Inflammatory macrophage treated with lipopolysaccharide for 4 hours (primary cell): ENCODE measurements around the gene TSPAN14.
A peak's percentile ranks its signal among the peaks of the same experiment; 100 is the strongest.

Experiments
- DNase-seq: peaks from one replicate; pipeline ENCODE4 v3.0.0-alpha.2; 2020

TSPAN14 gene

DNA sequence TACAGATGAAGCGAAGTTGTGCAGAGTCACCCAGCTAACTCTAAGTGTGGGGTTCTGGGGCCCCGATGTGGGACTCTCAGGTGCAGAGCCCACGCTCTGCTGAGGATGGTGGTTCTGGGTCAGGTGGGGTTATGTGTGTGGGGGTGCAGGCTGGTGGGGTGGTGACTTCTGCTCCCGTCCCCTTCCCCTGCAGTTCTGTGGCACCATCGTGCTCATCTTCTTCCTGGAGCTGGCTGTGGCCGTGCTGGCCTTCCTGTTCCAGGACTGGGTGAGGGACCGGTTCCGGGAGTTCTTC is 54.9 kb downstream of the TSPAN14 start:
- DNase-seq, result no peak

DNA sequence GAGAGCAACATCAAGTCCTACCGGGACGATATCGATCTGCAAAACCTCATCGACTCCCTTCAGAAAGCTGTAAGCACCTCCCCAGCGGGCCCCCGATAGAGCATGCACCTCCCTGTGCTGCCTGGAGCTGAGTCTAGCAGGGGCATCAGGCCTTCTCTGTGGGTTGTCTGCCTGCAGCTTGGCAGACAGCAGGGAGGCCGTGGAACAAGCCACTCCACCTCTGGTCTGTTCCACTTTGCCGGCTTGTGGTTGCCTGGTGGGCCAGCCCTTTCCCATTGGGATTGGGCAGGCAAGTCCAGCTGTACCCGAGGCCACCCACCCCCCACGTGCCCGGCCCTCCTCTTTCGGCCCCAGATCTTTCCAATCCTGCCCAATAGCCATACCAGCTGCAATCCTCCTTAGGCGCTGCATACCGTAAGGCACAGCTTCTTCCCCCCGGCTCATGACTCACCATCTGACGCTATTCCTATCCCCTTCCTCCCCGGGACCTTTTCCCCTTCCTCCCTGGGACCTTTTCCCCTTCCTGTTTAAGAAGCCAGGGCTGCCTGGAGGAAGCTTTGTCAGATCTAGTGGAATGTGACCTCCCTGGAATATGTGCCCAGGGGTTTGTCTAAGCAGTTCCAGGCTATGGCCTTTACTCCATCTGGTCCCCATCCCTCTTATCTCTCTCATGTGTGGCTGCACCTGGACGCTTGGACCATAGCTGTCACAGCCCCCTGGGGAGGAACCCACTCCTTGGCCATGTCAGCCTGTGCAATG is 55.5 kb downstream of the TSPAN14 start:
- peak; percentile 63 for DNase-seq

DNA sequence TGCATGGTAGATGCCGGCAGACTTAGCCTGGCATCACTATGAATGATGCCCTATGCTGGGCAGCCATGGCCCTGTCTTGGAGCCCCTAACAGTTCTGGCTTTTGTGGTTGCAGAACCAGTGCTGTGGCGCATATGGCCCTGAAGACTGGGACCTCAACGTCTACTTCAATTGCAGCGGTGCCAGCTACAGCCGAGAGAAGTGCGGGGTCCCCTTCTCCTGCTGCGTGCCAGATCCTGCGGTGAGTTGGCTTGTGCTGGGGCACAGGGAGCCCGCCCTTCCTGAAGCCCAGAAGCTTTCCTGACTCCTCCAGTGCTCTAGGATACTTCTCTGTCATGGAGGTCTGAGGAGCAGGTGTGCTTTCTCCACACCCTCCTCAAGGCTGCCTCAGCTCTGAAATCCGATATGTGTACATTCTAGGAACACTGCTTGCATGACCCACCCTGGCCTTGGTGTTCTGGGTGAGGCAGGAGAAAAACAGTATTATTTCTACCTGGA is 58.0 kb downstream of the TSPAN14 start:
- no peak for DNase-seq

DNA sequence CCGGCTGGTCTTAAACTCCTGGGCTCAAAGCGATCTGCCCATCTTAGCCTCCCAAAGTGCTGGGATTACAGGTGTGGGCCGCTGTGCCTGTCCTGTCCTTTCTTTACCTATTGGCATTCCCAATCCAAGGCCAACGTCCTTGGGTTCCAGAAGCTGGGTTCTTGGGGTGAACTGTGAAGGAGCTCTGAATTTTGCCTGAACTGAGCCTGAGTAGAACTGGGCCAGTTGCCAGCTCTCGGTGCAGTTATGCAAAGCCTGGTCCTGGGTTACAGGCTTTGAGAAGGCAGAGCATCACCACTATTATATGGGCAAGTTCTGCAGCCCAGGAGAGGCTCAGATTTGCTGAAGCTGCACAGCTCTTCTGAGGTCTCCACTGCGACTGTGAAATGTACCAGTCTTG is 59.0 kb downstream of the TSPAN14 start:
- no peak for DNase-seq

DNA sequence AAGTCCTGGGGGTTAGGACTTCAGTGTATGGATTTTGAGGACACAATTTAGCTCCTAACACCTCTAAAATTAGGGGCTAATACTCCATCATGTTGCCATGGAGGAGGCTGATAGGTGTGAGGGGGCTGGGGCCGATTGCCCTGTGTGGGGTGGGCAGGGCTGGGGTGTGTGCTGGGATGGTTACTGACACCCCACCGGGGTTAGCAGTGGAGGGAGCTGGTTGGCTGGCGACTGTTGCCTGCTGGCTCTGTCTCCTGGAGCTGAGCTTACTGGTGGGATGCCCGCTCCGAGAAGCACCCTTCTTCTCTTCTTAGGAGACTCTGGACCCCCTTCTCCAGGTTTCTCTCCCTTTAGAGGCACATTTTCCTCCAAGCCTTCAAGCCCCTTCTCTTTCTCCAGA is 61.4 kb downstream of the TSPAN14 start:
- no peak for DNase-seq

DNA sequence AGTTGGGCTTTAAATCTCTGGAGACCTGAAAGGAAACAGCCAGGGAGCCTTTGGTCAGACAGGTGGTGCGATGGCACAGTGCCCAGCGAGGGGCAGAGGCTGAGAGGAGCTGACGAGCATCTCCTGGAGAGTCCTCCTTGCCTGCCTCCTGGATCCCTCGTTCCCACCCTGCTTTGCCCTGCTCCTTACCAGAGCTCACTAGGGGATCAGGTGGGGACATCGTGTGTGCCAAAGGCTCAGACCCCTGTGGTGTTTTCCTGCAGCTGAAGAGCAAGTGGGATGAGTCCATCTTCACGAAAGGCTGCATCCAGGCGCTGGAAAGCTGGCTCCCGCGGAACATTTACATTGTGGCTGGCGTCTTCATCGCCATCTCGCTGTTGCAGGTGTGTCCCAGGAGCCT is 61.8 kb downstream of the TSPAN14 start:
- DNase-seq, result no peak

DNA sequence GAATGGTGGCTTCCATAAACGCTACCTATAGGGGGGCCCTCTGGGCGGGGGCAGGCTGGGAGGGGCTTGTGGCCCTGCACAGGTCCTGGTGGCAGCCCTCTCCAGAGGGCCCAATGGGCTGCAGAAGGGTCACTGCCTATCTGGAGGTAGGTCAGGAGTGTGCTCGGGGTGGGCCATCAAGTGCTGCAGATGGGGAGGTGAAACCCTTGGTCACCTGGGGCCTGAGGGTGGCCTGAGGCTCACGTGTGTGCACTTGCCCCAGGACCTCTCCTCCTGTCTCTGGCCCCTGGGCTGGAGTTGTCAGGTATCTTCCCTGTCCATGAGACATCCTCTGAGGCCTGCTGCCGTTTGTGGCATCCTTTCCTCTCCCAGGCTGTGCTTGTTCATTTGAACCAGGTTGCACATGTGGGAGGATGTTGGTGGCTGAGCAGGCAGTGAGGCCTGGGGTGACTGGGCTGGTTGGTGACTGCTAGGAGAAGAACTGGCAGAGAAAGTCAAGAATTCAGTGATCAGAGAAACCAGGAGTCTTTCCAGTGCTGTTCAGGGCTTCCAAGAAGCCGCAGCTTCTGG is 62.5 kb downstream of the TSPAN14 start:
- DNase-seq, result no peak

DNA sequence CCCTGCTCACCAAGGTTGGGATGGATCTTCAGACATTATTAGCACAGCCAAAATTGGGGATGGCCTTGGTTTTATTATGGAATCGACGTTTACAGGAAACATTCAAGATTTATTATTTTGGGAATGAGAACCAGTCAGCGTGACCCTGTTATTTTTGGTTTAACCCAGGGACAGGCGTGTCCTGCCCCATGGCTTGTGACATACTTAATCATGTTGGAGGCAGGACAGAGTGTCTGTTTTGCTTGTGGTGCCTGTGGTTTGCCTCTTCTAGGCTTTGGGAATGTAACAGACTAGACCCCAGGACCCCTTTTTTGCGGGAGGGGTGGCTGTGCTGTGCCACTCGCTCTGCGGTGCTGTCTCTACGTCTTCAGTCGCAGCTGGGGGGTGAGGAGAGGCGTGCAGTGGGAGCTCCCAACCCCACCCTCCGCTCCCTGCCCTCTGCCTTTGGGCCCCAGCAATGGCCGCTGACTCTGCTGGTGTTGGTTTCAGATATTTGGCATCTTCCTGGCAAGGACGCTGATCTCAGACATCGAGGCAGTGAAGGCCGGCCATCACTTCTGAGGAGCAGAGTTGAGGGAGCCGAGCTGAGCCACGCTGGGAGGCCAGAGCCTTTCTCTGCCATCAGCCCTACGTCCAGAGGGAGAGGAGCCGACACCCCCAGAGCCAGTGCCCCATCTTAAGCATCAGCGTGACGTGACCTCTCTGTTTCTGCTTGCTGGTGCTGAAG is 63.5 kb downstream of the TSPAN14 start:
- no peak for DNase-seq

DNA sequence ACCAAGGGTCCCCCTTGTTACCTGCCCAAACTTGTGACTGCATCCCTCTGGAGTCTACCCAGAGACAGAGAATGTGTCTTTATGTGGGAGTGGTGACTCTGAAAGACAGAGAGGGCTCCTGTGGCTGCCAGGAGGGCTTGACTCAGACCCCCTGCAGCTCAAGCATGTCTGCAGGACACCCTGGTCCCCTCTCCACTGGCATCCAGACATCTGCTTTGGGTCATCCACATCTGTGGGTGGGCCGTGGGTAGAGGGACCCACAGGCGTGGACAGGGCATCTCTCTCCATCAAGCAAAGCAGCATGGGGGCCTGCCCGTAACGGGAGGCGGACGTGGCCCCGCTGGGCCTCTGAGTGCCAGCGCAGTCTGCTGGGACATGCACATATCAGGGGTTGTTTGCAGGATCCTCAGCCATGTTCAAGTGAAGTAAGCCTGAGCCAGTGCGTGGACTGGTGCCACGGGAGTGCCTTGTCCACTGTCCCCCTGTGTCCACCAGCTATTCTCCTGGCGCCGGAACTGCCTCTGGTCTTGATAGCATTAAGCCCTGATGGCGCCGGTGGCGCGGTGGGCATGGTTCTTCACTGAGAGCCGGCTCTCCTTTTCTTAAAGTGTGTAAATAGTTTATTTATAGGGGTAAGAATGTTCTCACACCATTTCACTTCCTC is 64.2 kb downstream of the TSPAN14 start:
- DNase-seq, result no peak

DNA sequence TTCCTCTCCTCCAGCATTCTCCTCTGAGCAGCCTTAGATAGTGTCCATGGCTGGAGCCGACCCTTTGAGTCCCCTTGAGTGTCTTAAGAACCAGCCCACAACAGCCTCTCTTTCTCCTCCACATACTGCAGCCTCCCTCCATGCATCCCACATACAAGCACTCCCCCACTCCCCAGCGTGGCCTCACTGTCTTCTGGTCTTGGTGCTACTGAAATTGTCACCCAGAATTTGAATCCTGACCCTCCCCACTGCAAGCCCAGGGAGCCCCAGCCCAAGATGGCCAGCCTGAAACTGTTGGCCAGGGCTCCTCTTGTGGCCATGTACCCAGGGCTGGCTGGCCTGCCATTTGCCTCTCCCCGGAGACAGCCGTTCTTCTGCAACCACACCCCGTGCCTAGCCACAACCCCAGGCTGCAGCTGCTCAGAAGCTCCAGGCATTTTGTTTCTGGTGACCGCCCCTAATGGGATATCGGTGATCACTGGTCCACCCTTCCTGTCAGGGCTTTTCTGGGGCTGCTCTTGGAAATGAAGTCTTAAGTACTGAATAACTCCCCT is 64.8 kb downstream of the TSPAN14 start:
- no peak for DNase-seq

DNA sequence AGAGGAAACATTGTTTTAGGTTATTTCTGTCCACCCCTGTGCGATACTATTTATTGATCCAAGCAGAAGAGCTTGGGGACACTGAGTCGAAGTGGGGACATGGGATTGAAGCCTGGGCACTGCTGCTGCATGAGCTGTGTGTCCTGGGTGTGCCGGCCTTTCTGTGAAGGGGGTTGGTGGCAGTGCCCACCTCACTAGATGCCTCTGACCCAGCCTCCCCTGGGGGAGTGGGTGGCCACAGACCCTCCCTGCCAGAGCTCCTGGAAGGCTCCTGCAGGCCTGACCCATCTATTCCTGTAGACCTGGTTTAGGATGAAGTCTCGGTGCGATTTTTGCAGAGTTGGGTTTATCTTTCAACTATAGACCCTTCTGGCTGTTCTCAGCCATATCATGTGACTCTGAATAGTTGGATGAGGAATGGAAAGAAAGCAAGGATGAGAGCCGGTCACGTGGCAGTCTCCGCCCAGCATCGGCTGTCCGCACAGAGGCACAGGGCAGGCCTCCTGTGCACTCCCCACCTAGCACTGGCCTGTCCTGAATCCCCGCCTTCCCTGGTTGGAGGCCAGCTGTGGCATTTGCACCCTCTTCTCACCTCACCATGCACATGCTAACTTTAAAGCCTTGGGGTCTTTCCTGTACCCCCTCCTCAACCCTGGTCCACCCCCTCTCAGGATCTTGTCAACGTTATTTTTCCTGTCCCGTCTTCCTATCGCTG is 66.0 kb downstream of the TSPAN14 start:
- no peak for DNase-seq

DNA sequence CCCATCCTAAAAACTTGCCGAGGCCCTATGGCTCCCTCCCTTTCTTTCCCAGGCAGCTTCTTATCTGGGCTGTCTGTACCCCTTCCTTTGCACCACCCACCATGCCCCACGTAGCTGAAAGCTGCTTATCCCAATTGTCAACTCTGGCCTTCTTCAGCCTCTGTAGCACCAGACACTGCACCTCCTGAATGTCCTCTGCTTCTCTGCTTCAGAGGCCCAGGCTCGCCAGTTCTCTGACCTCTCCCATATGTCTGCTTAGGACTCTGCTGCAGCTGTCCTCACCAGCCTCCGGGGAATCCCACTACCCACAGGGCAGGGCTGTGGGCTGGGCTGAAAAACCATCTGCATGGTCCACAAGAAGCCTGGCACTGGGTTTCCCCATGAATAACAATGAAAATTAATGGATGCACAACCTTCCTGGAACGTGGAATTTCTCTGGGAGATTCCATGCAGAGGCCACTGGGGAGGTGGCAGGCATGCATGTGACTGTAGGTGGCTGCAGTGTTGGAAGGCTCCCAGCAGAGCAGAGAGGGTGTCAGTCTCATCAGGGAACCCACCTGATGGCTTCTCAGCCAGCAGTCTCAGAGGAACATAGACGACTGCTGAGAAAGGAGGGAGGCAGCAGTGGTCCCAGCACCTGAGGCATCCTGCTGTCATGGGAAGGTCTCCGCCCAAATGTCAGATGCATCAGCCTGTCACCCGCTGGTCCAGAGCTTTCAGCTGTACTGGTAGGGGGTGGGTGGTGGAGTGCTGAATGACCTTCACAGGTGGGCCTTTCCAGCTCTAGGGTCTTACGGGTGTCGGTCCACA is 66.8 kb downstream of the TSPAN14 start:
- DNase-seq, result no peak

DNA sequence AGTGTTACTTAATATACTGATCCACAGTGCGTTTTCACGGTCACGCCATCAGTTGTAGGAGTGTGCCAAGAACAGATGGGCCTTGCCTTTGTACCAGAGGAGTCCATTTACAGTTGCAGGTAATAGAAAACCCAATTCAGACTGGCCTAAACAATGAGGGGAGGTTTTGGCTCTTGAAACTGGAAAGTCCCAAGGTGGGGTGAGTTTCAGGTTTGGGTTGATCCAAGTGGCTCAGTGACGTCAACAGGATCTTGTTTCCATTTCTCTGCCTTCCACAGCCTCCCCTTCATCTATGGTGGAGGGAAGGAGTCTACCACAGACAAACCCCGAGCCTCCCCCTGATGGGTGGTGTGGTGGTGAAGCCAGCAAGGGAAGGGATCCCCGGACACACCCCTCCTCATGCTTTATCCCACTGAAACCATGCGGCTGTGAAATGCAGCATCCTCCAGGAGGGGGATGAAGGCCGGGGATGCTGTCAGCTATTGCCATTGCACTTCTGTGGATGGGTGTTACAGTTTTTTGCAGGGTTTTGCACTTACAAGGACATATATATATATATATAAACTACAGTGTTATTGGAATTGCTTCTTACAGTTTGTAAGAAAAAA is 68.8 kb downstream of the TSPAN14 start:
- no peak for DNase-seq

DNA sequence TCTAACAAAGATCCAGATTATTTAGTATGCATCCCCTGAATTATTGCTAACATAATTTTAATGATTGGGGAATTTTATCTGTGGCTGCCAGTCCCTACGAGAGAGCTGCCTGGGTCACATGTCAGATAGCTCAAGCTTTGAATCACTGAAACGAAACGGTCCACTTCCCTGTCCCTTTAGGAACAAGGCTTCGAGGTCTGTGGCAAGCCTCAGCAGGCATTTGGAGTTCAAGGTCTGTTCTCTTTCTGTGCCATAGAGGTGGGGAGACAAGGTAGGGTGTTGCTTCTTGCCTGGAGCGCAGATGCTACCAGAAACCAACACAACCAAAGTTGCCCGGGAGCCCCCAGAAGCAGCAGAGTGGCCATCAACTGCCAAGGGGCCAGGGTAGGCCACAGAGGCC is 69.7 kb downstream of the TSPAN14 start:
- DNase-seq, result peak; percentile 81

DNA sequence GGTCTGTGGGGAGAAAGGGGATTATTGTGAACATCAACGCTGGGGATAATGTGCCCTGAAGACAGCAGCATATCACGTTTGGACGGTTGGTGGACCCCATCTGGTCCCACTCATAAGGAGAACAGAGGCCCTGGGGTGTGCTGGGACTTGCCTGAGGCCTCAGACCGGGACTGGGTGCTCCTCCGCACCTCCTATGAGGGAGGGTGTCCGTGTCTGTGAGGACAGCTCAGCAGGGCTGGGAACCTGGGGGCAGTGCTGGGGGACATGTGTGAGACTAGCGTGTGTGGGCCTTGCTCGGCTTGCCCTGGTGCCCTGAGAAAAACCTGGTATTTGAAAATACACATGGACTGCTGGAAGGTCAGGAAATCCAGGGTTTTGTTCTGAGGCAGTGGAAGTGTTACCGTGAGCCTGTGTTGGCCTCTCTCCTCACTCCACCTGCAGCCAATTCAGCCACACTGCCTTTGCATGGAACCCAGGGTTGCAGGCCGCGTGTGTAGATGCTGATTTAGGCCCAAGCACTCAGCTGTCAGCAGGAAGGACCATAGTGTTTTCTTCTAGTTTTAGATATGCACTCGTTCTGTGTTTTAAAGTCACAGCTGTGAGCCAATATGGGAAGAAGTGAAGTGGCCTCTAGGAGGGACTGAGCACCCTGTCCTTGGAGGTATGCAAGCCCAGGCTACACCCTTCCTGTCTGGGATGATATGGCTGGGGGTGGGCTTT is 70.2 kb downstream of the TSPAN14 start:
- DNase-seq, result no peak

DNA sequence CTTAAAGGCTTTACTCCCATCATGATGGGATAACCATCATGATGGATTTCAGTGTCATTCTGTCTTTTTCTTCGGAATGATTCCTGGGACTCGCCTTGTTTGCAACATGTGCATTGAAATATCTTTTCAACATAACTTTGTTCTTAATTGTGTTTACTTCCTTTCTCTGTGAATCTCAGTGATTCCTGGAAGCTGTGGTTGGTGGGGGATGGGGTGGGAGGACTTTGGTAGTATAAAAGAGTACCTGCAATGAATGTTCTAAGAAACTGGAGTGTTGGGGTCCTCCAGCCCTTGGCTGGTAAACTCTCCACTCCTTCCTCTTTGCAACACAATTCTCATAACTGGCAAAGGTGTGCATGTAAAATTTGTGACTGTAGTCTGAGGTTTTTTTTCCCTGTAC is 72.1 kb downstream of the TSPAN14 start:
- DNase-seq, result no peak

DNA sequence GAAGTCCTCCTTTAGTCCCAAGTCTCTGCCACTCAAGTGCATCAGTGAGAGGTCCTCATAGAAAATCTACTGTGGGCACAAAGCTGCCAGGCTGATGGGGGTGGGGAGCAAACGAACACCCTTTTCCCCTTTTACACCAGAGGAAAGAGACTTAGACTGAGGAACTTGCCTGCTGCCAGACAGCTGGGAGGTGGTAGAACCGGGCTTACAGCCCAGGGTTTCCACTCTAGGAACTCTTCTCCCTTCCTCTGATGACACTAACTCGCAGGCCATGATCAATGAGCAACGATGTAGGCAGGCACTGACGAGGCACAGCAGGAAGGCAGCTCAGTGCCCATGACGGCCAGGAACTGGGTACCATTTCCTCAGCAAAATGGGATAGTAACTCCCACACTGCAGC is 72.6 kb downstream of the TSPAN14 start:
- peak; percentile 66 for DNase-seq

DNA sequence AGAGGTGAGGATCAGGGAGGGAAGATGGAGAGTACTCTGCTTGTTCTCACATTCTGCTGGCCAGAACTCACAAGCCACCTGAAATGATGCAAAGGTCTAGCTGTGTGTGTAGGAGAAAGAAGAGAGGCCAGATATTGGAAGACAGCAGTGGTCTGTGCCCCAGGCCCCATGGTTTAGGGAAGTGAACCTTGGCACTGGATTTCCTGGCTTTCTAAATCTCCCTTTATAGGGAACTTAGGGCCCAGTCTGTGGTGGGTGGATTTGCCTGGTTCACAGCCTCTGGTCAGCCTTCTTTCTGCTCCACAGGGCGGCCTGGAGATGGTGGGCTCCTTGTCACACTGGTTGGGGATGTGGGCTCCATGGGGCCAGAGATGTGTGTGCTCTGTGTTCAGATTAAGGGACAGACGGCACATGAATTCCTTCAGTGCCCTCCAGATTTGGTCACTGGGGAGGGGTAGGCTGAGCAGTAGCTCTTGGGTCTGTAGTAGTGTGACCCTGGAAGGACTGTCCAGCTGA is 74.1 kb downstream of the TSPAN14 start:
- DNase-seq, result peak; percentile 94

DNA sequence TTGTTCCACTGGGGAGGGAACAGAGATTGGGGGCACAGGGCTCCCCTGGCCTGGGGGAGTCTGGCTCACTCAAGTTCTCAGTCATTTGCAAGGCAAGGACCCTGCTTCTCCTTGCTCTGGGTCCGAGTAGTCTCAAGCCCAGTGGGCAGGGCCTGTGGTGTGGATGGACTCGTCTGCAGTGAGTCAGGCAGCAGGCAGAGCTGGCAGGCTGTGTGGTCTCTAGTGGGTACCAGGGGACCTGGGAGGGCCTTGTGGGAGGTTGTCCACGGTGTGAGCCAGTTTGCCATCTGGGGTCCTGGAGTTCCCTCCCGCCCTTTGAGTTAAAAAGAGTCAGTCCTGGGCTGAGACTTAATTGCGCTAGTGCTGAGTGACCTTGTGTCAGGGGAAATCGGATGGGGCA is 74.8 kb downstream of the TSPAN14 start:
- no peak for DNase-seq

DNA sequence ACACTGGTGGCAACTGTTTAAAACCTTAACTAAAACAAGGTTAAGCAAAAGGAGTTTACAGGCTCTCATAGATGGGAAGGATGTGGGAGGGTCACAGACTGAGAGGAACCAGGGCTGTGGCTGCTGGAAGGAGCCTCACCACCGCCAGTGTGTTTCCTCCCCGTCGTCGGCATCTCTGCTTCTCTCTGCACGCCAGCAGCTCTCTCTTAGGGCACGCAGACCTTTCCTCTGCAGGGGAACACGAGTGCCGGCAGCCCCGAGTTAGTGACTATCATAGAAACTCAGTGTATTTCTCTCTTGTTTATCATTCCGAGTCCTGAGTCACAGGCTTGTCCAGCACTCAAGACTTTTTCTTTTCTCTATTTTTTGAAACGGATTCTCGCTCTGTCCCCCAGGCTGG is 75.5 kb downstream of the TSPAN14 start:
- peak; percentile 44 for DNase-seq

DNA sequence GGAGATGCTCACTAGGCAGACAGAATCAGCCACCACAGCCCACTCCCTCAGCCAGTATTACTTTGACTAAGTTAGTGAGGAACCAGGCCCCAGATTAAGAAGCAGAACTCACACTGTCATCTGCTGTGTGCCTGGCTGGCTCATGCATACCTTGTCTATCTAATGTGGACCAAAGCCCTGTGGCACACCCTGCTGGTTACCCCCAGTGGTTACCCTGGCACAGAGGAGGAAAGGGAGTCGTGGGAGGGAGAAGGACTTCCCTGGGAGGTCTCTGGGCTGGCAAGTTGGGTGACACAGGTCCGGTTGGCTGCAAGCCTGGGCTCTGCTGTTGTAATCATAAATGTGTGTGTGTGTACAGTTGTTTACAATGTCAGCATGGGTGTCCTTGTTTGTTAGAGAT is 76.1 kb downstream of the TSPAN14 start:
- peak; percentile 84 for DNase-seq
